ENCODE results near the gene LRRFIP1. TPM values are rescaled to one million over a fixed set of nuclear protein-coding genes. Genes with fewer than 3 reads are reported as not detected.
A peak's percentile ranks its signal among the peaks of the same experiment; 100 is the strongest.

The LRRFIP1 gene
- total RNA-seq, 1 donor from 2014 or later, result 115 TPM

- H3K4me3 ChIP-seq (ENCODE audit: low read depth, low read length), result no peak overlapping the region
- DNase-seq (ENCODE audit: low read depth), result no peak
- no peak for FAIRE-seq
- no peaks in the 10 kb centered on the region for H3K27me3 ChIP-seq (ENCODE audit: control insufficient read depth, insufficient read depth, low read length)
- H3K36me3 ChIP-seq (ENCODE audit: control insufficient read depth, insufficient read depth, low read length), result no peaks in the 10 kb centered on the region
- TF ChIP-seq CTCF (IDR thresholded peaks at IDR 0.05; ENCODE audit: insufficient read depth, low read length, severe bottlenecking), result no peak
These were observed 43.7 kb upstream of the LRRFIP1 start for GRCh38 chr2:237583385-237584295.

GRCh38 chr2:237585590-237586221 is 41.7 kb upstream of the LRRFIP1 start:
- no peak for TF ChIP-seq CTCF (IDR thresholded peaks at IDR 0.05; ENCODE audit: insufficient read depth, low read length, severe bottlenecking)
- no peak overlapping the region for H3K4me3 ChIP-seq (ENCODE audit: low read depth, low read length)
- no peaks in the 10 kb centered on the region for H3K27me3 ChIP-seq (ENCODE audit: control insufficient read depth, insufficient read depth, low read length)
- H3K36me3 ChIP-seq (ENCODE audit: control insufficient read depth, insufficient read depth, low read length), result no peaks in the 10 kb centered on the region
- DNase-seq (ENCODE audit: low read depth) (no peak), FAIRE-seq (no peak)

GRCh38 chr2:237588044-237588696 is 39.2 kb upstream of the LRRFIP1 start:
- H3K4me3 ChIP-seq (ENCODE audit: low read depth, low read length), result no peak overlapping the region
- H3K27me3 ChIP-seq (ENCODE audit: control insufficient read depth, insufficient read depth, low read length), result no peaks in the 10 kb centered on the region
- H3K36me3 ChIP-seq (ENCODE audit: control insufficient read depth, insufficient read depth, low read length), result no peaks in the 10 kb centered on the region
- no peak for TF ChIP-seq CTCF (IDR thresholded peaks at IDR 0.05; ENCODE audit: insufficient read depth, low read length, severe bottlenecking)
- DNase-seq (ENCODE audit: low read depth) (no peak), FAIRE-seq (no peak)

- no peak for TF ChIP-seq CTCF (IDR thresholded peaks at IDR 0.05; ENCODE audit: insufficient read depth, low read length, severe bottlenecking)
- peak; percentile 88 for FAIRE-seq
- peaks cover 1% of the 10 kb centered on the region for H3K27me3 ChIP-seq (ENCODE audit: control insufficient read depth, insufficient read depth, low read length)
- H3K36me3 ChIP-seq (ENCODE audit: control insufficient read depth, insufficient read depth, low read length), result no peaks in the 10 kb centered on the region
- DNase-seq (ENCODE audit: low read depth), result peak; percentile 71
- no peak within 1 kb of the TSS for H3K4me3 ChIP-seq (ENCODE audit: low read depth, low read length)
These were observed 36.9 kb upstream of the LRRFIP1 start, which contains the start of gene RAB17 for GRCh38 chr2:237590272-237591140. RAB17 (minus strand) TSS chr2:237590734; CDS start chr2:237586154, 4,580 bp downstream.

- peak; percentile 28 for DNase-seq (ENCODE audit: low read depth)
- Histone ChIP-seq H3K36me3 (ENCODE audit: control insufficient read depth, insufficient read depth, low read length) (no peaks in the 10 kb centered on the region), H3K27me3 (ENCODE audit: control insufficient read depth, insufficient read depth, low read length) (peaks cover 1% of the 10 kb centered on the region), H3K4me3 (ENCODE audit: low read depth, low read length) (no peak overlapping the region)
- no peak for FAIRE-seq
- TF ChIP-seq CTCF (IDR thresholded peaks at IDR 0.05; ENCODE audit: insufficient read depth, low read length, severe bottlenecking), result no peak
These were observed 36.1 kb upstream of the LRRFIP1 start for GRCh38 chr2:237591141-237591881.

Measured in bronchial epithelial cell (primary cell).